HEK293 (cell line): ENCODE results near the gene NHS.

Source experiments
- CTCF ChIA-PET: fragments of 350-600 bp; formaldehyde crosslinking; extraction: SDS; loops from one replicate; lab custom pipeline; 2021; ENCODE audit warnings: antibody characterized with exemption; lab: Yijun Ruan, JAX
- POLR2A ChIA-PET: fragments of 300-600 bp; formaldehyde crosslinking; extraction: SDS; loops from one replicate; lab custom pipeline; 2020; ENCODE audit warnings: antibody characterized with exemption, inconsistent platforms; lab: Yijun Ruan, JAX
- H3K27ac ChIP-seq: fragments of 200-500 bp; sonication (Bioruptor generic); 2 replicates; pipeline ENCODE4 v1.5.1; 2014; ENCODE audit warnings: low read depth, low read length, control low read depth, inconsistent platforms; ENCODE audit errors: extremely low read depth
- H3K36me3 ChIP-seq, 2 experiments: fragments of 200-500 bp in 1 of 2; sonication (Bioruptor generic) in 1 of 2; 1 replicate in 1 of 2; 2 replicates in 1 of 2; pipeline ENCODE4 v1.5.1; 2014 to 2017; ENCODE audit warnings: inconsistent platforms in 2 of 2, low read length in 2 of 2; ENCODE audit not compliant: control insufficient read depth in 2 of 2, insufficient read depth in 1 of 2
- H3K4me1 ChIP-seq: fragments of 200-500 bp; sonication (Bioruptor generic); 2 replicates; pipeline ENCODE4 v1.5.1; 2014; ENCODE audit warnings: mild to moderate bottlenecking, low read length, inconsistent platforms; ENCODE audit not compliant: control insufficient read depth, insufficient read depth
- H3K4me3 ChIP-seq: 2 replicates; pipeline ENCODE4 v1.5.1; 2011; ENCODE audit warnings: low read depth, mild to moderate bottlenecking, control low read depth, low read length, moderate library complexity
- H3K9me3 ChIP-seq: fragments of 200-500 bp; sonication (Bioruptor generic); 2 replicates; pipeline ENCODE4 v1.5.1; 2014; ENCODE audit warnings: low read depth, low read length, inconsistent platforms; ENCODE audit not compliant: control insufficient read depth, insufficient read depth
- BCL6B ChIP-seq: fragments of 450-650 bp; formaldehyde crosslinking; IDR thresholded peaks from 2 replicates; pipeline ENCODE4 v1.5.1; 2017; ENCODE audit warnings: missing biosample characterization, missing genetic modification characterization
- KLF1 ChIP-seq: fragments of 450-650 bp; formaldehyde crosslinking; IDR thresholded peaks from 2 replicates; pipeline ENCODE4 v1.5.1; 2016; ENCODE audit warnings: missing biosample characterization, missing genetic modification characterization
- KLF7 ChIP-seq: fragments of 450-650 bp; formaldehyde crosslinking; IDR thresholded peaks from 2 replicates; pipeline ENCODE4 v1.5.1; 2016; ENCODE audit warnings: missing biosample characterization, missing genetic modification characterization, borderline replicate concordance
- PRDM6 ChIP-seq: fragments of 450-650 bp; formaldehyde crosslinking; IDR thresholded peaks from 2 replicates; pipeline ENCODE4 v1.5.1; 2017; ENCODE audit warnings: missing biosample characterization, missing genetic modification characterization
- SP7 ChIP-seq: fragments of 450-650 bp; formaldehyde crosslinking; IDR thresholded peaks from 2 replicates; pipeline ENCODE4 v1.5.1; 2016; ENCODE audit warnings: missing biosample characterization, missing genetic modification characterization
- YY1 ChIP-seq: fragments of 450-650 bp; formaldehyde crosslinking; IDR thresholded peaks from 2 replicates; pipeline ENCODE4 v1.5.1; 2018; ENCODE audit warnings: missing biosample characterization, missing genetic modification characterization
- ZFHX2 ChIP-seq: fragments of 450-650 bp; formaldehyde crosslinking; conservative IDR thresholded peaks from 2 replicates; pipeline ENCODE4 v1.5.1; 2016; ENCODE audit warnings: missing biosample characterization, missing genetic modification characterization
- ZFP69B ChIP-seq: fragments of 450-650 bp; formaldehyde crosslinking; IDR thresholded peaks from 2 replicates; pipeline ENCODE4 v1.5.1; 2016; ENCODE audit warnings: missing biosample characterization, missing genetic modification characterization
- ZNF146 ChIP-seq: fragments of 450-650 bp; formaldehyde crosslinking; IDR thresholded peaks from 2 replicates; pipeline ENCODE4 v1.5.1; 2016; ENCODE audit warnings: missing biosample characterization, missing genetic modification characterization
- ZNF148 ChIP-seq: fragments of 450-650 bp; formaldehyde crosslinking; IDR thresholded peaks from 2 replicates; pipeline ENCODE4 v1.5.0; 2017; ENCODE audit warnings: missing biosample characterization, missing genetic modification characterization, borderline replicate concordance
- ZNF473 ChIP-seq: fragments of 450-650 bp; formaldehyde crosslinking; IDR thresholded peaks from 2 replicates; pipeline ENCODE4 v1.5.1; 2017; ENCODE audit warnings: missing biosample characterization, missing genetic modification characterization
- ZNF521 ChIP-seq: fragments of 450-650 bp; formaldehyde crosslinking; IDR thresholded peaks from 2 replicates; pipeline ENCODE4 v1.5.1; 2017; ENCODE audit warnings: missing biosample characterization, mild to moderate bottlenecking, missing genetic modification characterization
- ZNF530 ChIP-seq: fragments of 450-650 bp; formaldehyde crosslinking; IDR thresholded peaks from 2 replicates; pipeline ENCODE4 v1.5.1; 2016; ENCODE audit warnings: low read depth, missing biosample characterization, missing genetic modification characterization
- ZNF555 ChIP-seq: fragments of 450-650 bp; formaldehyde crosslinking; conservative IDR thresholded peaks from 2 replicates; pipeline ENCODE4 v1.5.1; 2017; ENCODE audit warnings: missing biosample characterization, mild to moderate bottlenecking, missing genetic modification characterization, inconsistent platforms
- ZNF596 ChIP-seq: fragments of 450-650 bp; IDR thresholded peaks from 2 replicates; pipeline ENCODE4 v1.5.0; 2018; ENCODE audit warnings: missing biosample characterization, mild to moderate bottlenecking, missing genetic modification characterization, moderate library complexity
- ZNF692 ChIP-seq: fragments of 450-650 bp; formaldehyde crosslinking; IDR thresholded peaks from 2 replicates; pipeline ENCODE4 v1.5.1; 2016; ENCODE audit warnings: missing biosample characterization, missing genetic modification characterization
- ZSCAN23 ChIP-seq: fragments of 450-650 bp; formaldehyde crosslinking; IDR thresholded peaks from 2 replicates; pipeline ENCODE4 v1.5.1; 2016; ENCODE audit warnings: missing biosample characterization, missing genetic modification characterization
- TF ChIP-seq, protein P1 (sequence below): fragments of 450-650 bp; formaldehyde crosslinking; IDR thresholded peaks from 2 replicates; pipeline ENCODE4 v1.5.1; 2016; ENCODE audit warnings: missing biosample characterization, missing genetic modification characterization
- TF ChIP-seq, protein P2 (sequence below): sonication (generic); formaldehyde crosslinking; IDR thresholded peaks from 2 replicates; pipeline ENCODE4 v1.8.1; 2022; ENCODE audit warnings: mild to moderate bottlenecking, moderate library complexity, missing genetic modification reagents

The NHS gene

DNA sequence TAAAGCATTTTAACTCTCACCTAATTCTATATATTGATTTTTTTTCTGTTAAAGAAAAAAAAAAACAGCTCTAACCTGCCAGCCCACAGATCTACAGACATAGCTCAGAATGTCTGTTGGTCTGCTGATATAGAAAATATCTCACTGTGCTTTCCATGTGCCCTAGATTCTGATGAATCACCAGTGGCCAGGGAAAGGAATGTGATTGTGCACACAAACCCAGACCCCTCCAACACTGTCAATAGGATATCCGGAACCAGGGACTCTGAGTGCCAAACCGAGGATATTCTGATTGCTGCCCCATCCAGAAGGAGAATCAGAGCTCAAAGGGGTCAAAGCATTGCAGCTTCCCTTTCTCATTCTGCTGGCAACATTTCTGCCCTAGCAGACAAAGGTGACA, 350.2 kb downstream of the NHS start:
- Histone ChIP-seq H3K27ac (no peak overlapping the region), H3K9me3 (no peaks in the 10 kb centered on the region), H3K36me3 (peaks cover 0 to 26% of the 10 kb centered on the region in 2 experiments; a peak in 1 of 3 replicates), H3K4me1 (no peaks in the 10 kb centered on the region), H3K4me3 (no peak overlapping the region)
- ChIA-PET CTCF (no interaction called here), POLR2A (no interaction called here)
- no peak for TF ChIP-seq ZNF473
- TF ChIP-seq ZNF555, result no peak
- TF ChIP-seq YY1 (tag by site-specific recombination), result no peak
- TF ChIP-seq ZFP69B (tag by site-specific recombination), result no peak
- no peak for TF ChIP-seq ZNF146 (tag by site-specific recombination)
- TF ChIP-seq ZNF148, result no peak
- TF ChIP-seq ZFHX2 (tag by site-specific recombination), result no peak
- TF ChIP-seq SP7 (tag by site-specific recombination), result no peak
- no peak for TF ChIP-seq ZSCAN23 (tag by site-specific recombination)
- TF ChIP-seq, protein P1, sequence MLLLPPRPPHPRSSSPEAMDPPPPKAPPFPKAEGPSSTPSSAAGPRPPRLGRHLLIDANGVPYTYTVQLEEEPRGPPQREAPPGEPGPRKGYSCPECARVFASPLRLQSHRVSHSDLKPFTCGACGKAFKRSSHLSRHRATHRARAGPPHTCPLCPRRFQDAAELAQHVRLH (tag by site-specific recombination), result no peak
- no peak for TF ChIP-seq ZNF596 (tag by site-specific recombination)
- no peak for TF ChIP-seq KLF1 (tag by site-specific recombination)
- TF ChIP-seq BCL6B (tag by site-specific recombination), result no peak
- TF ChIP-seq ZNF692, result no peak
- TF ChIP-seq ZNF521 (tag by site-specific recombination), result no peak
- TF ChIP-seq ZNF530, result no peak
- no peak for TF ChIP-seq PRDM6 (tag by site-specific recombination)
- TF ChIP-seq, protein P2, sequence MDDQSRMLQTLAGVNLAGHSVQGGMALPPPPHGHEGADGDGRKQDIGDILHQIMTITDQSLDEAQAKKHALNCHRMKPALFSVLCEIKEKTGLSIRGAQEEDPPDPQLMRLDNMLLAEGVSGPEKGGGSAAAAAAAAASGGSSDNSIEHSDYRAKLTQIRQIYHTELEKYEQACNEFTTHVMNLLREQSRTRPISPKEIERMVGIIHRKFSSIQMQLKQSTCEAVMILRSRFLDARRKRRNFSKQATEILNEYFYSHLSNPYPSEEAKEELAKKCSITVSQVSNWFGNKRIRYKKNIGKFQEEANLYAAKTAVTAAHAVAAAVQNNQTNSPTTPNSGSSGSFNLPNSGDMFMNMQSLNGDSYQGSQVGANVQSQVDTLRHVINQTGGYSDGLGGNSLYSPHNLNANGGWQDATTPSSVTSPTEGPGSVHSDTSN (CRISPR knock-in tag), result no peak
- no peak for TF ChIP-seq KLF7 (tag by site-specific recombination)
